Measurements from ENCODE around the gene HOXB2.
"Not testable (repeated sequence)": the region's sequence is repeated elsewhere in the genome, so short reads cannot be mapped to it uniquely, and the experiment has no call there.

HOXB2 gene

GRCh38 chr17:48513097-48513496 lies 31.8 kb downstream of the HOXB2 start:
- no peak for DNase-seq

DNA sequence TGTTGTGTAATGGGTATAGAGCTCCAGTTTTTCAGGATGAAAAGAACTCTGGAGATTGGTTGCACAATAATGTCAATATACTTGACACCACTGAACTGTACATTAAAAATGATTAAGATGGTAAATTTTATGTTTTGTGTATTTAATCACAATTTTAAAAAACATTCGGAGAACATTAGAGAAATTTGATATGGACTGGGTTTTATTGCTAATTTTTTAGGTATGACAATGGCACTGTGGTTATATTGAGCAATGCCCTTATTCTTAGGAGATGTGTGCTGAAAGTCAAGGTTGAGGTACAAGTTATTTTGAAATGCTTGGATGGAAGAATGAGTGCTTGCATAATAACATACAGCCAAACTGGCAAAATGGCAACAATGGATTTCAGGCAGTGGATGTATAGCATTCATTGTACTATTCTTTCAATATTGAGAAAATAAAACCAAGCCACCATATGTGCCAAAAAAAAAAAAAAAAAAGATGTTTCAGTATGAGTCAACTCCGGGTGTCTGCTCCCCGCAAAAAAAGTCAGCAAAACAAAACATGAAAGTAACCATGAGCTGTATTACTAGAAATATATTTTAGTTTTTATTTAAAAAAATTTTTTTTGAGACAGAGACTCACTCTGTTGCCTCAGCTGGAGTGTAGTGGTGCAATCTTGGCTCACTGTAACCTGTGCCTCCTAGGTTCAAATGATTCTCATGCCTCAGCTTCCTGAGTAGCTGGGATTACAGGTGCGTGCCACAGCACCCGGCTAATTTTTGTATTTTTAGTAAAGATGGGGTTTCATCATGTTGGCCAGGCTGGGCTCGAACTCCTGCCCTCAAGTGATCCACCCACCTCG lies 33.9 kb downstream of the HOXB2 start:
- peak; percentile 20 for DNase-seq

DNA sequence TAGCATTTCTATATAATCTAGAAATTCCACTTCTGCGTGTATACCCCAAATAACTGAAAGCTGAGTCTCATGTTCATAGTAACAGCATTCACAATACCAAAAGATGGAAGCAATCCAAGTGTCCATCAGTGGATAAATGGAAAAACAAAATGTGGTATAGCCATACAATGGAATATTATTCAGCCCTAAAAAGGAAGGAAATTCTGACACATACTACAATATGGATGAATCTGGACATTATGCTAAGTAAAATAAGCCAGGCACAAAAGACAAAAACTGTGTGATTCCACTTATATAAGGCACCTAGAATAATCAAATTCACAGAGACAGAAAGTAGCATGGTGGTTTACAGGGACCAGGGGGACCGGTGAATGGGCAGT lies 34.5 kb downstream of the HOXB2 start:
- no peak for DNase-seq

- DNase-seq = not testable (repeated sequence)
These were observed 35.2 kb downstream of the HOXB2 start for GRCh38 chr17:48509708-48510107.

GRCh38 chr17:48506246-48506645 lies 38.7 kb downstream of the HOXB2 start:
- no peak for DNase-seq

GRCh38 chr17:48505788-48506187 lies 39.1 kb downstream of the HOXB2 start:
- DNase-seq = peak; percentile 28

GRCh38 chr17:48504953-48505352 lies 40.0 kb downstream of the HOXB2 start:
- no peak for DNase-seq

GRCh38 chr17:48503747-48504146 lies 41.2 kb downstream of the HOXB2 start:
- no peak for DNase-seq

DNA sequence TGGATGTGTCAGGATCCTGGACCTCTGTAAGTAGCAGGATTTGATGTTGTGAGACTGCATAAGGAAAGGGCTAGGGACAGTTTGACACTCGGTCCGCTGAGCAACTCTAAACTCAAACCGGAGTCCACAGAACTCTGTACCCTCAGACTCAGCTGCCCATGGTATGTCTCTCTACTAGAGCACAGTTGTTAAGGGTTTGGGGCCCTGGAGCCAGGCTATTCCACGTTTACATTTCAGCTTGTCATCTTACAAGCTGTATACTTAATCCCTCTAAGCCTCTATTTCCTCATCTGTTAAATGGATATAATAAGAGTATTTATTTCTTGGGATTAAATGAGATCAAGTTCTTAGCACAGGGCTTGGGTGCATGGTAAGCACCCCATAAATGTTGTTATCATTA lies 42.0 kb downstream of the HOXB2 start:
- no peak for DNase-seq

DNA sequence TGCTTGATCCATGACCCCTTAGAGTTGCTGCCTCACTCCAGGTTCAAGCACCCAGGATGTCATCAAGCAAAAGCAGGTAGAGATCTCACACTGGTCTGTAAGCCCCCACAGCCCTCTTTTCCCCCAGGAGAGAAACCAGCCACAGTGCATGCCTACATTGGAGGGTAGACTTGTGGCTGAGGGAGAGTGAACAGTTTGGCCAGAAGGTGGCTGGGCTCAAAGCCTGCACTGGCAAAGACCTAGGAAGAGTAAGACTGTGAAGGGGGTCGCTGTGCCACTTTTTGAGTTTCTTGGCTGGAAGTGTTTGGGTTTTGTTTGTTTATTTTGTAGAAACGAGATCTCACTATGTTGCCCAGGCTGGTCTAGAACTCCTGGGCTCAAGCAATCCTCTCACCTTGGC lies 42.6 kb downstream of the HOXB2 start:
- DNase-seq = no peak

GRCh38 chr17:48500435-48501426 lies 44.2 kb downstream of the HOXB2 start:
- no peak for DNase-seq

DNA sequence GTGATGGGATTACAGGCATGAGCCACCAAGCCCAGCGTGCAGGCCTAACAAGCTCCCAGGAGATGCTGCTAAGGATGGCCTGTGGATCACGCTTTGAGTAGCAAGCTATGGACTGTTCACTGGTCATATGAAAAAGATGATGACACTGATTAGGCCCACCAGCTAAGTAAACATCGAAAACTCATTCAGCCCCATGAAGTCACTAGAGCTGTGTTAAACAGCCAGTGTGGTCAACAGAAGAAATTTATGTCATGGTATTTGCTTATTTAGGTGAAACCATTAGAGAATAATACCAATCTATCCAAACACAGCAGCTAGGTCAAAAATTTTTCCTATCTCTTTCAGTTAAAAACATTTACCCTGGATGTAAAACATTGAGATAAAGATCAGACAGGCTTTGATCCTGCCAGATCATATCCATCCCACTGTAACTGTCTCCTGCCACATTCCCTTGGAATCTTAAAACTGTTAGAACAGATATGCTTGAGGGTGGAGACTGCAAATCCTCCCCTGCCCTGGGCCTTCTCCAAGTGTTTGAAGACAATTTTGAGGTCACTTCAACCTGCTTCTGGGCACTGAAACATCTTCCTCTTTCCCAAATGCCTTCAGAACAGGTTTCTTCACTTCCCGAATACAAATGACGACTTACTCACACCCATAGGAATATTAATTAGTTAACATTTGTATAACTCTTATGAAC lies 45.0 kb downstream of the HOXB2 start:
- no peak for DNase-seq

- no peak for DNase-seq
These were observed 45.7 kb downstream of the HOXB2 start for GRCh38 chr17:48499248-48499647.

DNA sequence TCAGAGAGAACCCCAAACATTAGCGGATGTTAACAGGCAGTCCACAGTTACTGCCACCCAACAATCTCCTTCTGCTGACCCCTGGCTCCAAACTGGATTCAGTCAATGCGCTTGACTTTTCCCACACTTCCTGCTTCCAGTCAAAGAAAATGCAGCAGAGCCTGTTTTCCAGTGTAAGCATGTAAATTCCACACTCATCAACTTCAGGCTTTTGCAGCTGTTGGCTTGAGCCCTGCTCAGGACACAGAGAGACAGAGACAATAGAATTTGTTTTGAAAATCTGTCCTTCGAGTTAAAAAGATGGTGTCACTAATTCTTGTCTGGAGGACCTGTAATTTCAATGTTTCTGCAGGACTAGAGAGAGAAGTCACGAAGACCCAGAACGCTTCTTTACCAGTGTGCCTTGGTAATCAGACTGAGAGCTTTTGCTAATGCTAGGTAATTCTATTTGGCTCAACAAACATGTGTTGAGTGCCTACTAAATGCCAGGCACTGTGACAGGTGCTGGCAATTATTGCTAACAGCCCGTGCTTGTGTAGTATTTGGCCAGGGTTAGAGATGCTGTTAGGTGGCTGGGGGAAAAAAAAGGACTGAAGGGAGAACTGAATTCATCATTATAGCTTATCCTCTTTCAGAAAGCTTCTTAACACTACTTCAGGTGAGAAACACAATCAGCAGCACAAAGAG lies 46.6 kb downstream of the HOXB2 start:
- no peak for DNase-seq

DNA sequence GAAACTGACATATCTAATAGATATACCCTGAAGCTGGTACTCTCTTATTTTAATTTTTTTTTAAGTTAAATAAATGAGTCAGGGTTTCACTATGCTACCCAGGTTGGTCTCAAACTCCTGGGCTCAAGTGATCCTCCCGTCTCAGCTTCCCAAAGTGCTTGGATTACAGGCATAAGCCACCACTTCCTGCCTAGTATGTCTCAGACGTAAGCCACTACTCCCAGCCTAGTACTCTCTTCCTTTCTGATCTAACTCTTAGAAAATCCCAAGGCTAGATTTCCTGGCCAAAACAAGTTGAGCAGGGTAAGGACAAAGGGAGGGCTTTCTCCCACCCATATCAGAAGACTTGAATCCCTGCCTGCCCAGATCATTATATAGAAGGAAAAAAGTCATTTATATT lies 47.8 kb downstream of the HOXB2 start:
- DNase-seq = no peak

DNA sequence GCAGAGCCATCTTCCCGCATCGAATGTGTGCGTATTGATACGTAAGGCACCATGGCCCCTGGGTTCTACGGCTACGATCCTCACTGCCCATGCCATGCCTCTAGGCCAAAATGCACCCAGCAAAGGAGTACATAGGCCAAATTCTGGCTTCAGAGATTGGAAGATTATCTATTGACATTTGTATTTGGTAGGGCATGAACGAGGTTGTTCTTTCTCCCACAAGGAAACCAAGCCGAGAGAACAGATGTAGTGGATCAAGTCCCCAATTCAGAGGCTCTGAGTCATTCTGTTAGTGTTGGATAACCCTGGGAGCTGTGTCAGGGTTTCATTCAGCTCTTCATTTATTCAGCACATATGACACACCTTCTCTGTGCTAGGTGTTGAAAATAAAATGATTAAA lies 50.6 kb downstream of the HOXB2 start:
- DNase-seq = no peak
